Stimulated activated CD8-positive, alpha-beta memory T cell treated with anti-CD3 and anti-CD28 coated beads, Interleukin-15, amount 100 ng/mL, for 1 hour (primary cell): ENCODE measurements around the gene SPOCK1.

Experiments used
- DNase-seq: peaks from one replicate; pipeline ENCODE4 v3.0.0-alpha.2; 2020; ENCODE audit warnings: low read depth

SPOCK1 gene

DNA sequence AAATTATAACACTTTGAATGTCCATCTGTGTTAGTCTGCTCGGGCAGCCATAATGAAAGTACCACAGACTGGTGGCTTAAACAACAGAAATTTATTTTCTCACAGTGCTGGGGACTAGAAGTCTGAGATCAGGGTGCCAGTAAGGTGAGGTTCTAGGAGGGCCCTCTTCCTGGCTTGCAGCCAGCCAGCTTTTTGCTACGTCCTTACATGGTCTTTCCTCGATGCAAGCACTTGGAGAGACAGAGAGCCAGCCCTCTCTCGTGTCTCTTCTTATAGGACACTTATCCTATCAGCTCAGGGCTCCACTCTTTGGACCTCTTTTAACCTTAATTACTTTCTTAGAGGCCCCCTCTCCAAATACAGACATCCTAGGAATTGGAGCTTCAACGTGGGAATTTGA is 351.8 kb downstream of the SPOCK1 start:
- DNase-seq = no peak

DNA sequence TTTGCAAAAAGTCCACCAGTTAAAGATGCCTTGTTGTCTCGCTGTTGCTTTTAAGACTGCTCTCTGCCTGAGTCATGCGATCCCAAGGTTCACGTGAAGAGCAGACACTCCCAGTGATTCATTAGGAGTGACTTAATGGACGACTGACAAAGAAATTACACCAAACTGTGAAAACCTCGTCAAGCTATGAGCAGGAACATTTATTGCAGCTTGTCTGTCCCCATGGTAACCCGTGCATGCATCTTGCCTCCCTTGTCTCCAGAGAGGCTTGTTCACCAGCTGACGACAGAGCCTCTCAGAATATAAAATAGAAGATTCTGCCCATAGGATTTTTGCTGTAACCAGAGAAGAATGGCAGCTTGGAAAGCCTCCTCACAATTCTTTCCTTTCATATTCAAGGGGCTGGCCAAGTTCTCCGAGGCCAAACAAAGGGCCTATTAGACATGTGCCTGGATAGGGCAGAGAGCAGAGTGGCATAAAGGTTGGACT is 352.7 kb downstream of the SPOCK1 start:
- no peak for DNase-seq

DNA sequence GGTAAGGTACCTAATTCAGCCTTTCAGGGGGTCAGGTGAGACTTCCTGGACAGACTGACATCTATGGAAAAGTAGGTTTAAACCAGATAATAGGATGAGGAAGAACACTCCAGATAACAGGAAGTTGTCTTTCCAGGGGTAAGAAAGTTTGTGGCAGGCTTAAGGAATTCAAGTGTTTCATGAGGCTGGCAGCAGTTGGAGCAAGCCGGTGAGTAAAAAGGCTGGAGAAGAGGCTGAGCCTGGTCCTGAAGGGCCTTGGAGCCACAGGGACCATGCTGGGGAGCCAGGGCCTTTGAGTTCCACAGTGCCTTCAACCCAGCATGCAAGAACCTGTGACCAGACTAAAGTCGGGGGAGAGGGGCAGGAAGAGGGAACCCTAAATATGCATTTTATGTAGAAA is 353.4 kb downstream of the SPOCK1 start:
- DNase-seq = no peak

DNA sequence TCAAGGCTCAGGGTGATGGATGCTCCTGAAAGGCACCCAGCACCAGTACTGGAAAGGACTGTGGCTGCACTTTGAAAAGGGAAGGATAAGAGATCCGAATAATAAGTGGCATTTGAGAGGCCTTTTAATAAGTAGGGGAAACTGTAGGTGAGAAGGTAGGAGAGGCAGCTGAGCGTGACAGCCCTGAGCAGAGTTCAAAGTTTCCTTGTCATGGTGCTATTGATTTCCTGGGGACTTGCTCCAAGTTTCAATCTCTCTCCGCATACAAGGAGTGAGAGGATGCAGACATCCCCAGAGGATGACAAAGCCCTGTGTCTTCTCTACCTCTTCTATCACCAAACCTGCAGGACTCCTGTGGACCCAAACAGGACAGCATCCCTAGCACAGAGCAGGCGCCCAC is 354.5 kb downstream of the SPOCK1 start:
- no peak for DNase-seq

DNA sequence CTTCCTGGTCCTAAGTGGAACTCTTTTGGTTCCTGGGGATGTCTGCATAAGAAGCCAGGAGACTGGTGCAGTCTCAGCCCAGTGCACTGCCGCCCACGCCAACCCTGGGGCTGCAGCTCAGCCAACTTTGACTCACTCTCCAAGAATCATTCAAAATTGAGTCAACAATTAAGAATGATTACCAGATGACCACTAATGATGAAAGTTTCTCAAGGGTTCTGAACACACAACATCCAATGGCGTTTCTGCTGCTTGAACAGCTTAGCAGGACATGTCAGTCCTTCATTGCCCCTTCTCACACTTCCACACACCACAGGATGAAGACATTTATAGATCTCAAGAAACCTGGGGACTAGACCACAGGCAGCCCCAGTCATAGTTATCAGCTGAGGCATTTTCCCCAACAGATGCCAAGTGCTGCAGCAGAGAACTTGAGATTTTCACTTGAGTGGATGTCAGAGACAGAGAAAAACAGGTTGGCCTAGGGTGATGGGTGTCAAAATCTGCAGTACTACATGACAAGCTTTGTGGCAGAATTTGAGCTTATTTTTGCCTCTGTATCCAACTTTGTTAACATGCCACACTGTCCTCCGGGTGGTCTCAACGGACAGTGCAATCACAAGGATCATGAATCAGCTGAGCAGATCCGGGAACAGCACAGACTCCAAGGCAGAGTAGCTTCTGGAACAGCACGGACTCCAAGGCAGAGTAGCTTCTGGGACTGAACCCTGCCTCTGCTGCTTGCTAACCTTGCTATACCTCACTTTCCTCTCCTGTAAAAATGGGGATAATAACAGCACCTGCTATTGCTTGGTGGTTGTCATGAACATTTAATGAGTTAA is 356.1 kb downstream of the SPOCK1 start:
- DNase-seq = no peak

DNA sequence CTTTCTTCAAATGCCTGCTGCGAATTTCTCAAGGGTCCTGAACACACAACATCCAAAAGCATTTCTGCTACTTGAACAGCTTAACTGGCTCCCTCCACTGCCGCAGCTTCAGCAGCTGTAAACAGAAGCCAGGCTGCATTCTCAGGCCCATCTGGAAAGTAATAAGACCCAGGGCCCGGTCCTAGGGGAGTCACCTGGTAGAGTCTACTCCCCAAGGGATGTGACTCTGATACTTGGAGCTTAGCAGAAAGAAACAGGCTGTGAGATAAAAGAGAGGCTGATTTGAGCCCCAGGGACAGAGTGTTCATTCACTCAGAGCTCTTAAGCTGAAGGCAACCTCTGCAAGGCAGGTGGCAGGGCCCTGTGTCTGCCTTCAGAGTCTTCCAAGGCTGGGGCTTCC is 356.8 kb downstream of the SPOCK1 start:
- DNase-seq = no peak

DNA sequence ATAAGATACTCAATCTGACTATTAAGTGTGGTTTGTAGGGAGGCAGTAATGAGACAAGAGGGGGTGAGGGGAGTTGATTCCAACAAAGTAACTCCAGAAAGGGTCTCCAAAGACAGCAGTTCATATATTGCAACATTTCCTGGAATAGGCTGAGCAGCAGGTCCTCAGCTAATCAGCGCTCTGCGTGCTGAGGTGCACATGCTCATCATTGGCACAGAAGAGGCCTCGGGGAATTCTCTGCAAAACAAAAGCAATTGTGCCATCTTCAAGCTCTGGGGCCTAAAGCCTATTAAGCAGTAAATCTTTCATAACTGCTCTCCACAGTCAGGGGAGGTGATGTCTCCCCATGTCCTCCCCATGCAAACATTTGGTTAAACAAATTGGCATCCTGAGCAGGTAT is 357.3 kb downstream of the SPOCK1 start:
- DNase-seq = no peak

DNA sequence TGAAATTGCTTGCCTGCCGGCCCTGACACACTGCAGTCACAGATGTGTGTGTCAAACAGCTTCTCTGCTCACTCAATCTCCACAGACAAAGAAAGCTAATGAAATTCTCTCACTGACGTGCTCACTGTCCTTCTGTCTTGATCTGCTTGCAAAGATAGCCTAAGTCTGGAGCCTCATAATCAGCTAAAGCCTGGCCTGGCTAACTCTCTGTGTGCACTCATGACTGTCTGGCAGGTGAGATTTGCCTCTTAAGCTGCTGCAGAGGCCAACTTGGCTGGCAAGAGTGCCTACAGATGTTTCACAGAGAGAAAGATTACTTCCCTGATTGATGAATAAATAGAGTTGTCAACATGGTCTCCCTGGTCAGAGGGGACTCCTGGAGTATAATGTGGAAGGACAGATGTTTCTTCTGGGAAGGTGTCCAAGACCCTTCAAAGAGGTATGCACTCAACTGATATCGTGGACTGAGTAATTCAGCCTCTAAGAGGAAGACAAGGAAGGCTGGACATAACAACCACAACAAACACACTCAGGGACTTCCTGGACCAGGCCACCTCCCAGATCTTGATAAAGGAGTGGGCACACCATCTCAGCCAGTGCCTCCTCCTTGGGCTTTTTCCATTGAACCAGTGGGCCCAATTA is 362.0 kb downstream of the SPOCK1 start:
- no peak for DNase-seq

DNA sequence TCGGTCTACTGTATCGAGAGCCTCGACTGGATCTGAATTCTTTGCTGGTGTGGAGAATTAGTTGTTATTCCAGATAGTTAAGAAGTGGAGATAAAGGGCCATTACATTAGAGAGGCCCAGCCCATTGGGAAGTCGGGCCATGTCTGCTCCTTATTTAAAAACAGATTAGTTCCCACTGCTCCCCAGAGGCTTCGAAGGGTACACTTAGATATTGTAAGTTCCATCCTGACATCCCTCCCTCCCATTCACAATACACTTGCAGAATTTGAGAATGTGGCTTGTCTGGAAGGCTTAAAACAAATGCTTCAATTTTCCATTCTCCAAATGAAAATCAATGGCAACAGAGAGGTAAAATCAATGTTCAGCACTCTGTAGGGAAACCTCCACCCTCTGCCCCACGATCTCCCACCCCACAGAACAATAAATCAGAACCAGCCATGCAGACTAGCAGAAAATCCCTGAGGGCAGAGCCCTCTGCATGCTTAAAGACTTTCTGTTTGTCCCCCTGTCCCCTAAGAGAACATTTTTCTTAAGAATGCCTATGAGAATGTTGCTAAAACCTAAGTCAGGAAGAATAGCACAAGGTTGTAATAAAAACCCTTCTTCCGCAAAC is 364.1 kb downstream of the SPOCK1 start:
- no peak for DNase-seq

DNA sequence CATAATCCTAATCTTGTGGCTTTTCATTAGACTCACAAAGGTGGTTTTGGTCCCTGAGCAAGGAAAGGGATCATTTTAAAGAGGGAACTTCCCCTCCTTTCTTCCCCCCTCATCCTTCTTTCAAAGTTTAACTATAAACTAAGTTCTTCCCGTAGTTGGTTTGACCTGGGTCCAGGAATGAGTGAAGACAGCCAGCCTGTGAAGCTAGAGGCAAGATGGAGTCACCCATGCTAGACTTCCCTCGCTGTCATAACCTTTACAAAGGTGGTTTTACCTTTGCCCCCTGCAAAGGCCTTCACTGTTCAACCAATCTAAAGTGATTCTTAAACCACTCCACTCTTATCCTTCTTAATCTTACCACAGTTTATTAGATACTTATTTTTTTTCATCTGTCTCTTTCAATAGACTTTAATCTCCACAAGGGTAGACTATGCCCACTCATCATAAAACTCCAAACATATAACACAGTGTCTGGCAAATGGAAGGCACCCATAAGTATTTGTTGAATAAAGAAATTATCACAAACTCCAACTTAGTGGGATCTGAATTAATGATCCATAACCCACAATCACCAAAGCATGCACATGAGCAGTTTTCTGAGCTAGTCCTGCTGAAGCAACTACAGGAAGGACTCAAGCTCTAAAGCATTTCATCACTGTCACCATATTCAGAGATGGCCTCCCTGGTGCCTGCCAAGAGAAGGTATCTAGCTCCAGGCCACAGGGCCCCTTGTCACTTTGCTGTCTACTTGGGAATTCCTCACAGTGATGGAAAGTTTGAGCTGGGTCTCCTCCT is 369.0 kb downstream of the SPOCK1 start:
- no peak for DNase-seq

DNA sequence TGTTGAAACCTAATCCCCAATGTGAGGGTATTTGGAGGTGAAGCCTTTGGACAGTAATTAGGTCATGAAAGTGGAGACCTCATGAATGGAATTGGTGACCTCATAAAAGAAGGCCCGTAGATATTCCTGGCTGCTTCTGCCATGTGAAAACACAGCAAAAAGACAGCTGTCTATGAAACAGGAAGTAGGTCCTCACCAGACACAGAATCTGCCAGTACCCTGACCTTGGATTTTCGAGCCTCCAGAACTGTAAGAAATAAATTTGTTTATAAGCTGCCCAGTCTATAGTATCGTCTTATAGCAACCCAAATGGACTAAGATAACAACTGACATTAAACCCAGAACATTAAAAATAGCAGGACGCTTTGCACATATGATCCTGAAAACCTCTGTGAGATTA is 371.1 kb downstream of the SPOCK1 start:
- DNase-seq = no peak

DNA sequence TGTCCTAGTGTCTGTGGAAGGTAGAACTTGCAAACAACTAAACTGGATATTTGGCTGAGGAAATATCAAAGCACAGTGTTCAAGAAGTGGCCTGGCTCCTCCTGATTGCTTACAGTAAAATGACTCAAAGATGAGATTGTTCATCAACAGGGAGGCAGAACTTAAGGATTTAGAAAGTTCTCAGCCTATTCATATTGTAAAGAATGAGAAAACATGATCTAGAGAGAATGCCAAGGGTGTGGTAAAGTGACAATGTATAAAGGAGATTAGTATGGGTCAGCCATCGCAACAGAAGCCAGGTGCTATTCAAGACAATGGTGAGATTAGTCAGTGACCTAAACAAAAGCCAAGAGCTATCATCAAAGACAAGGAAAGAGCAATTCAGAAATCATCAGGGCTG is 372.3 kb downstream of the SPOCK1 start:
- DNase-seq = no peak

DNA sequence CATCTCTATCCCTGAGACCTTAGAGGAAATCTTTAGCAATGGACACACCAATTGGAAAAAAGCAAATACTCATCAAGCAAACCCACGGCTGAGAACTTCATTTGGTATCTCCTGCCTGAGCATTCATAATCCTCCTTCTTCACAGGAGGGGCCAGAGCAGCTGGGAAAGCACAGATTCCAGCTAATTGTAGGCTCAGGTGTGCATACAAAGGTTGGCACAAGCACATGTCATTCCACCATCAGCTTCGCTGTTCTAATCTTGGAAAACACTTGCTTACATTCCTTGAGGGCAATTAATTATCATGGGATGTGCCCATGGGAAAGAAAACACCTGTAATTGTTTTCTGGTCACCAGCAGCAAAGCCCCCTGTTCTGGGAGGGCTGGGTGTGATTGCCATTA is 376.6 kb downstream of the SPOCK1 start:
- DNase-seq = no peak

DNA sequence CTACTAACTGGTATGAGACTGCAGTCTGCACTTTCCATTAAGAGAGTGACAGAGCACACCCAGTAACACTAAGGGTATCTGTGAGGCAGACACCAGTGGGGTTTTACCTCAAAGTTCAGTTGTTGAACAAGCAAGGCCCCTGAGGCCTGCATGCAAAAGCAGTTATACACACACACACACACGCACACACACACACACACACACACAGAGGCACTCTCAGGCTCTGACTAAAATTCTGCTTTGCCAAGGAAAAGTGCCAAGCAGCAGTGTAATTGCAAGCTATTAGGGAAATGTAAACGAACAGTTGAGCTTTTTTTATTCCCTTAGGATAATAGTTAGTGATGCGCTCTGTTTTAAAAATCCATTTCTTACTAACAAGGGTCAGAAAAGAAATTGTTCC is 377.1 kb downstream of the SPOCK1 start:
- no peak for DNase-seq

DNA sequence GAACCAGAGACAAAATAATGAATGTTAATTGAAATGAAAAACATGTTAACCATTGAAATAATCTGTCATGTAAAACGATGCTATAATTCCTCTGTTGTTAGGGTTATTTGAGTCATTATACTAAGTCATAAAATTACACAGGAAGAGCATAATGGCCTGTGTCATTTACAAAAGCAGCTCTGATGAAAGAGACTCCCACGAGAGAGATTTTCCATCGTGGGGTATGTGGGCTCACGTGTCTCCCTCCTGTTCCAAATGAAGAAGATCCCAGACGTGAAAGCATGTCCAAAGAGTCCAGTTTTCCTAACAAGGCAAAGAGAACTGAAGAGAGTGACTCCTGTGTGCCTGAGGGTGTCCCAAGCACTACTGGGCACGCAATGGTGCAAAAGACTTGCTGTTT is 379.8 kb downstream of the SPOCK1 start:
- no peak for DNase-seq

DNA sequence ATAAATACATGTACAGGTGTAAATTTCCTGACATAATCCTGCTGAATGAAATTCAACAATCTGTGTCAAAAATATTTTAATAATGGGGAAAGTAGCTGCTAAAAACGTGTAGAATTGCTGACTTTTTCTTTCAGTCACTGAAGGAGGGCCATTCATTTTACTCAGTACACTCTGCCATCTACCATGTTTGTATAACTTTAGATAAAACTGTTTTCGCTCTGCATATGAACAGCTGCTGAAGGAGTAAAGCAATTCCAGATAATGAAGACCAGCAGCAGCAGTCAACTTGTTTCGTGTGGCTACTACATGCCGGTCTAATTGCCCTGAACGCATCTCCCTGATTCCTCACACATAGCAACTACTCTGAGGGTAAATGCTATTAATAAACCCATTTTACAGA is 380.5 kb downstream of the SPOCK1 start:
- DNase-seq = no peak

DNA sequence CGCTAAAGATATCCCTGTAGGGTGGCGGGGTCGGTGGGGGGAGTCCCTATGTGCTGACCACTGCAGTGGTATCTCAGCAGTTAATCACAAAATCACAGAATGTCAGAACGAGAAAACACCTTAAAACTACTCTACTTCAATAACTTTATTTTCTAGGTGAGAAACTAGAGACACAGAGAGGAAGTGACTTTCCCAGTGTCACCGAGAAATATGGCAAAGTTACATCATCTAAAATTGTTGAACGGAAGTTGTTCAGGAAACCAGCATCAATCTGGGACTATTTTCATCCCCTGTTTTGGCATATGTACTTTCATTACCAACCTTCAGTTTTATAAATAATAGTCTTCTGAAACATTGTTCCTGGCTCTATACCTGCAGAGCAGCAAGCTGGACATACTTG is 384.0 kb downstream of the SPOCK1 start:
- DNase-seq = no peak

DNA sequence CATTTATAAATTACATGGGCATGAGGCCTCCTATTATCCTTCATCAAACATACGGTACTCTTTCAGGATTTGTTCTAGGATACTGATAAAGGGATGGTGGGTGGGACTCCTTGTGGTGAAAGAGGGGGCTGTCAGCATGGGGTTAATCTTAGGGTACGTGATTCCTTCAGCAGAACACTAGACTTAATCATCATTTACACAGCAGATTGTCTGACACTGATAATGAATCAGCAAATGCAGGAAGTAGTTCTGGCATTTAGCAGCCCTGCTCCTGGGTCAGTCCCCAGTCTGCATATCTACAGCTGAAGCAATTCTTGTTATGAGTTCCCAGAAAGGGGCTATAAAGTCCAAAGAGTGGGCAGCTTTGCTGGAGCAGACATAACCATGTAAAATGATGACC is 384.6 kb downstream of the SPOCK1 start:
- no peak for DNase-seq

DNA sequence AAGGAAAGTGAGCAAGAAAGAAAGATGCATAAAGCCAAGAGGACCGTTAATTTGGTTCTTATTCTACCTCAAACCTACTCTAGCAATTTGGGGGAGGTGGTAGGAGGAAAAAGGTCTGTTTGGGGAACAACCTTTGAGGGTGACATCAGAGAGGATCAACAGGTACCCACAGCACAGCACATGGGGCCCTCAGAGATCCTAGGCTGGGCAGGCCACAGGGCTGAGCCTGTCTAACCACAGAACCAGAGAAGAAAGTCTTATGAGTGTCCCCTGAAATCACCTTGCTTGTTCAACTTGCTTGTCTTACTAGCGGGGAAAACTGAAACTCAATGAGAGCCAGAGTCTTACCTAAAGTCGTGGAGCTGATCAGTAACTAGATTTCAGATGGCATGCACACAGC is 385.2 kb downstream of the SPOCK1 start:
- no peak for DNase-seq

DNA sequence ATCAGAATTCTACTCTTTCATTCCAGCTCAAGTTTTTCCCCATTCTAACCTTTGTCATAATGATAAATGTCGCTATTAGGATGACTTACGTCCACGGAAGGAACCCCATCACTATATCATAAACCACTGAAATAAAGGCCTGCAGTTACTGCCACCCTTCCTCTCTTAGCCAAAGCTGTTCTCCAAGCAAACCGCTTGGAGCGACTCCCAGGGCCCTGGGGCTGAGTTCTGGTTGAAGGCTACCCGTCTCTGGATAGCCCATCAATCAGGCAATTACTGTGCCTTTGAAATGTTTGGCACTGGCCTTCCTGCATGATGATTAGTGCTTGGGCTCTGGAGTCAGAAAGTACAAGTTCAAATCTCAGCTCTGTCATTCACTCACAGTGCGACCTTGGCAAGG is 386.0 kb downstream of the SPOCK1 start:
- DNase-seq = no peak

DNA sequence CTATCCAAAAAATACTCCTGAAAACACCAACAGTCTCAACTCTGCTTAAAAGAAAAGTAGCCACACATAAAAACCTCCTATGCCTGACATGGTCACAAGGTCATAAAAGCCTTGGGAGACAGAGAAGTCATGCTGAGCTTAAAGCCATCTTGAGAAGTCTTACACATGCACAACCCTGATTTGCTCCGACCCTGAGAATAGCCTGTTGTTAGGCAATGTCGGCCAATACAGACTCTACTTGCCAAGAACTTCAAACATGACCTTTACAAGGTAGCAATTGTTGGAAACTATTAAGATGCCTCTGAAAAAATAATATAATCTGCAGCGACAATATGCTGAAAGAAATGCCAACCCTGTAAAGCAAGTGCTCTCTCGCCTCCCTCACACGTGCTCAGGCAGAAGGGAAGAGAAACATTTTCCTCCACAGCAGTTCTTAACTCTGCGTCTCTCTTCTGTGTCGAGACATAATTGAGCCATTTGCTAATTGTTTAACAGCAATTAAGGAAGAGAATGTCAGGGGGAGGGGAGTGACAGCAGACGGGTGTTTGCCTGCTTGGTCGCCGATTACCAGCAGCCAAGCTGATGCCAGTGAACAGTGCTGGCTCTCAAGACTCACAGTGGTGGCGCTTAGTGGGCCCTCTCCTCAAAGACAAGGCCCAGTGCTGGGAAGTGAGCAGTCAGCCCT is 393.6 kb downstream of the SPOCK1 start:
- no peak for DNase-seq

DNA sequence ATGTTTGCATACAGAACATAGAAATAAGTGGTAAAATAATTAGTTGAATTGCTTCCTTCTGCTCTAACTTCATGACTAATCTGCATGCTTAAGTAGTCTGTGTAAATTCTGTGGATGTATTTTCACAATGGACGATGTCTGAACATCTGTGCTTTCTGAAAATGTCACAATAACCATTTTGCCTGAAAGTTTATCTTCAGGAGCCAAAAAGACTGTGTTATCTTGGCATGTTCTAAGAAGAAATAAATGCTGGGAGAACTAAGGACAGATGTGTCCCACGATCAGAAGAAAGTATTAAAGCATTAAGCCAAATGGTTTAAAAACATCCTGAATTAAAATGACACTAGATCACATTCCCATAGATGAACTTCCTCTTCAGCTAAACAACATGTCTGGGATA is 397.6 kb downstream of the SPOCK1 start:
- DNase-seq = no peak
